NAMALWA (cell line): Measurements from ENCODE around the gene EBP.
A peak's percentile ranks its signal among the peaks of the same experiment; 100 is the strongest.
"Not testable (repeated sequence)": the region's sequence is repeated elsewhere in the genome, so short reads cannot be mapped to it uniquely, and the experiment has no call there.

Source experiments
- DNase-seq: peaks from one replicate; pipeline ENCODE4 v3.0.0-alpha.2; 2015; ENCODE audit warnings: low spot score

The EBP gene

DNA sequence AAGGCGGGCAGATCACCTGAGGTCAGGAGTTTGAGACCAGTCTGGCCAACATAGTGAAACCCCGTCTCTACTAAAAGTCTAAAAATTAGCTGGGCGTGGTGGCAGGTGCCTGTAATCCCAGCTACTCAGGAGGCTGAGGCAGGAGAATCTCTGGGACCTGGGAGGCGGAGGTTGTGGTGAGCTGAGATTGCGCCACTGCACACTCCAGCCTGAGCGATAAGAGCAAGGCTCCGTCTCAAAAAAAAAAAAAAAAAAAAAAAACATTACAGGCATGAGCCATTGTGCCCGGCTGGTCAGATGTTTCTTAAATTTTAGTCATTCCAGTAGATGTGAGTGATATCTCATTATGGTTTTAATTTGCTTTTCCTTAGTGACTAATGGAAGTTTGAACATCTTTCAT, 4.2 kb downstream of the EBP start:
- not testable (repeated sequence) for DNase-seq

DNA sequence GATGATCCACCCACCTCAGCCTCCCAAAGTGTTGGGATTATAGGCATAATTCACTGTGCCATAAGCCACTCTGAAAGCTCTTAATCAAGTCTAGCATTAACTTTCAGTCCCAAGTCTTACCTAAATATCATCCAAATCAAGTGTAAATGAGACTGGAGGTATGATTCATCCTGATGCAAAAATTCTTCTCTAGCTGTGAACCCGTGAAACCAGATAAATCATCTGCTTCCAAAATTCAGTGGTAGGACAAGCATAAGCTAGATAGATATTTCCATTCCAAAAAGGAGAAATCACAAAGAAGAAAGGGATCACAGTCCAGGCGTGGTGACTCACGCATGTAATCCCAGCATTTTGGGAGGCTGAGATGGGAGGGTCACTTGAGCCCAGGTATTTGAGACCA, 9.1 kb downstream of the EBP start:
- no peak for DNase-seq

DNA sequence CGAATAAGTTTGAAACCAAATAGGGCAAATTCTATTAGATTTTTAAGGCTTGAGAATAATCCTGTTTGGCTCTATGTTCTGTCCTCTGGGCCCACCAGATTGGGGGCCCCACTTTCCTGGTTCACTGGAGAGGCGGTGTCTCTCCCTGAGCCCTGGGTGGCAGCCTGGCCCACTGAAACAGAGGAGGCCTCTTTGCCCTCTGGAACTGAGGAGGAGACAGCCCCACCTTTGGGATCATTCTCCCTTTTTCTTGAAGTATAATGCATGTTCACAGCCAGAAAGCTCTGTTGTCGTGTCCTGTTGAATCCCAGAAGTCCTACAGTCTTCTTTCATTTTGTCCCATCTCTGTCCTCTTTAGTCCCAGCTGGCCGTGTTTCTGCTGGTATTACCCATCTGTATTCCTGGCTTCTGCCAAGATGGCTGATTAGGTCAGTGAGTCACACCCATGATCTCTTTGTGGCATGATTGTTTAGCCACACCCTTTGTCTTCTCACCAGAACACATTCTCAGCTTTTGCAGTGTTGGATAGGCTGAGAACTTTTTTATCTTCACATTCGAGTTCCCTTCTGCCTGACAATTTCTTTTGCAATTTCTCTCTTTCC, 9.9 kb downstream of the EBP start:
- DNase-seq, result no peak

DNA sequence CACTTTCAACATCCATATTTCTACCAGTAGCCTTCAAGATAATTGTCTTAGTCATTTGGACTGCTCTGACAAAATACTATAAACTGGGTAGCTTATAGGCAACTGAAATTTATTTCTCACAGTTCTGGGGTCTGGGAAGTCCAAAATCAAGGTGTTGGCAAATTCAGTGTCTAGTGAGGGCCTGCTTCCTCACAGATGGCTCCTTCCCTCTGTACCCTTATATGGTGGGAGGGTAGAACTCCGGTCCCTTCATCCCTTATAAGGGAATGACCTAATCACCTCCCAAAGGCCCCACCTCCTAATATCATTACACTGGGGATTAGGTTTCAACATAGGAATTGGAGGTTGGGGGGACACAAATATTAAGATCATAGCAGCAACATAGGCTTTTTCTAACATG, 10.6 kb downstream of the EBP start:
- DNase-seq, result no peak

DNA sequence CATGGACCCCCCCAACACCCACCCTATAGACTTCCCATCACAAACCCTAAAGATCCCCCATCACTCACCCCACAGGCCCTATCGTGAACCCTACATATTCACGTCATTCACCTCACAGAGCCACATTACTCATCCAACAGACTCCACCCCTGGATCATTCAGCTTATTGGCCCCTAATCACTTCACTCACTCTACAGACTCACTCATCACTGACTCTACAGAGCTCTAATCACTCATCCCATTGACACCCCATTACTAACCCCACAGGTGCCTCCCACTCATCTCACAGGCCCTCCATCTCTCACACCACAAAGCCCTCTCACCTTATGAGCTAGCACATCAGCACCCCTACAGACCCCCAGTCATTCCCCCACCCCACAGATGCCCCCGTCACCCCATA, 11.6 kb downstream of the EBP start:
- DNase-seq, result no peak

DNA sequence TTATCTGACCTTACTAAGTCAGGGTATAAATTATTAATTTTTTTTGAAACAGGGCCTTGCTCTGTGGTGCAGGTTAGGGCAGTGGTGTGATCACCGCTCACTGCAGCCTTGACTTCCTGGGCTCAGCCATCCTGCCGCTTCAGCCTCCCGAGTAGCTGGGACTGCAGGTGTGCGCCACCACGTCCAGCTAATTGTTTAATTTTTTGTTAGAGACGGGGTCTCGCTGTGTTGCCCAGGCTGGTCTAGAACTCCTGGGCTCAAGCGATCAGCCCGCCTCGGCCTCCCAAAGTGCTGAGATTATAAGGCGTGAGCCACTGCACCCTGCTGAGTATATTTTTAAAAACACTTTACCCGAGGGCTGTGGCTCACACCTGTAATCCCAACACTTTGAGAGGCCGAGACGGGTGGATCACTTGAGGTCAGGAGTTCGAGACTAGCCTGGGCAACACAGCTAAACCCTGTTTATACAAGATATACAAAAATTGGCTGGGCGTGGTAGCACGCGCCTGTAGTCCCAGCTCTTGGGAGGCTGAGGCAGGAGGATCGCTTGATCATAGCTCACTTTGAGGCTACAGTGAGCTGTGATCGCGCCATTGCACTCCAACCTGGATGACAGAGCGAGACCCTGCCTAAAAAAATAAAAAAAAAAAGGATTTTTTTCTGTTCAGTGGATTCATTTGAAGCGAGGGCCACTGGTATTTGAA, 17.2 kb downstream of the EBP start:
- DNase-seq, result no peak

DNA sequence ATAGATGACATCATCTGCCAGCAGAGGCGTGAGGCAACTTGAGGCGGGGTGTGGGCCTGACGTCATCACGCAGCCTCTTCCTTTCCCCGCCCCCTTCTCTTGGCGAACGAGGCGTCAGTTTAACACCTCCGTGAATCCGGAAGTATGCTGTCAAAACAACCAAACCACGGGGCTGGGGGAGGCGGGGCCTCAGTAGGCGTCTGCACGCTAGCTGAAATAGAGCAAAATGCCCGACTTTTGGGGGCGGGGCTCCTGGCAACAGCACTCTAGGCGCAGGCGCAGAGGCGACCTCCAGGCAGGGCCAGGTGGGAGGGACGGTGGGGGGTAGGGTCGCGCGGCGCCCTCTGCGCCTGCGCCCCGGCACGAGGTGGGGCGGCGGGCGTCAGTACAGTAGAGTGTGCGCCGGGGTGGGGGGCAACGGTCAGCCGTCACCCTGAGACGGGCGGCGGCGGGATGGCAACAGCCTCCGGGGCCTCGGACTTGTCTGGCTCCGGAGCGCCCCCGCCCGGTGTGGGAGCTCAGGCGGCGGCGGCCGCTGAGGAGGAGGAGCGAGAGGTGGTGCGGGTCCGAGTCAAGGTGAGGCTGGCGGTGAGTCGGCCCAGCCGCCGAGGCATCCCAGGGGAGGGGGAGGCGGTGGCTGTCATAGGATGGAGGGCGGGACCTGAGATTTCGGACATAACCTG, 17.9 kb downstream of the EBP start, which contains the start of gene TBC1D25:
TSS of gene TBC1D25 (plus strand) at position 370 of the 683 bp plus-strand sequence. CDS start at position 454, 84 bp downstream.
- peak; percentile 97 for DNase-seq

DNA sequence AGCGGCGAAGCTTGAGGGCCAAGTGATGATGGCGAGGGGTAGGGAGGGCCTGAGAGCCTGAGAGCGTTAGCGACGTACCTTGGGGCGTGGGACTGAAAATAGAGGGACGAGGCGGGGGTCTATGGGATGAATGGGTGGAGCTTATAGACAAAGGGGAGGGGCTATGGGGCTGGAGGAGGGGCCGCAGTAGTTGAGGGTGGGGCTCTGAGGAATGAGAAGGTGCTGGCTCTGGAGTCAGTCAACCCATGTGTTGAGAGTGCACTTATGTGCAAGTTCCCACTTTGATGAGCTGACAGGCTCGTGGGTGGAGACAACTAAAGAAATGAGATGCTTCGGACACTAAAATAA, 18.4 kb downstream of the EBP start:
- no peak for DNase-seq

DNA sequence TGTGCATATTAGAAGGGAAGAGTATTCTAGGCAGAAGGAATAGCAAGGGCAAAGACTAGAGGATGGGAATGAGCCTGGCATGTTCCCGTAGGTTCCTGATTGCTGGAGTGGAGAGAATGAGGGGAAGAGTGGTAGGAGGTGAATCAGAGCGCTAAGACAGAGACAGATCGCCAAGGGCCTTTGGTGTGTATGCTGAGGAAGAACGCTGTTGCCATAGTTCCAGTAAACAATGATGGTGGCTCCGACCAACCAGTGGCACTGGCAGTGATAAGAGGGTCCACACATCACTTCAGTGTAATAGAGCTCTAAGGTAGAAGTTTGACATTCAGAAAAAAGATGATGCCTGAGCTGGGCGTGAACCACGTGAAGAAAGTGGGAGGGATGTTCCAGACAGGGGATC, 18.9 kb downstream of the EBP start:
- DNase-seq, result no peak

DNA sequence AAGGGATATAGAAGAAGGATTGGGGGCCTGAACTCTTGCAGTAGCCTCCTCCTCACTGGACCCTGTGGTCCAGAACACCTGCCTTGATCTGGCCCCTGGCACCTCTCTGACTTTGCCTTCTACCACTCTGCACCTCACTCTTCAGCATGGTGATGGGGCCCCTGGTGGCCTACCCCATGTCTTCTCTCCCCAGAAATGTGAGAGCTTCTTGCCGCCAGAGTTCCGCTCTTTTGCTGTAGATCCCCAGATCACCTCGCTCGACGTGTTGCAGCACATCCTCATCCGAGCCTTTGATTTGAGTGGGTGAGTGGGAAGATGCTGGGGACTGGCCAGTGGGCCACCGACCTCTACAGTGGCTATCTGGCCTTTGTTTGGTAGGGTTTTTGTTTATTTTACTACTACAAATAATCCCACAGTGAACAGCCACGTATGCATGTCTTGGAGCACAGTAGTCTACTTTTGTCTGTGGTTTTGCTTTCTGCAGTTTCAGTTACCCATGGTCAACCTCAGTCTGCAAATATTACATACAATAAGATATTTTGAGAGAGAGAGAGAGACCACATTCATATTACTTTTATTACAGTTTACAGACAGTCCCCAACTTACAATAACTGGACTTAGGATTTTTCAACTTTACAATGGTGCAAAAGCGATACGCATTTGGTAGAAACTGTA, 19.7 kb downstream of the EBP start:
- DNase-seq, result no peak

DNA sequence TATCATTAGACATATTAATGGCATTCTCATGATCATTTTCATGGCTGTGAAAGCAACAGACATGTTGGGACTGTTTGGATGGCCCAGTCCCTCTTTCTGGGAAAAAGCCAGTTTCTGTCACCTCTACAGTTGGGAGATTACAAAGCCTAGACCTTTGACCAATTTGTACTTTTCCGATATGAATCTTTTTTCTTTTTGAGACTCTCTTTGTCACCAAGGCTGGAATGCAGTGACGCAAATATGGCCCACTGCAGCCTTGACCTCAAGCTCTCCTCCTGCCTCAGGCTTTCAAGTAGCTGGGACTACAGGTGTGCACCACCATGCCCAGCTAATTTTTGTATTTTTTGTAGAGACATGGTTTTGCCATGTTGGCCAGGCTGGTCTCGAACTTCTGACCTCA, 27.3 kb downstream of the EBP start:
- no peak for DNase-seq

DNA sequence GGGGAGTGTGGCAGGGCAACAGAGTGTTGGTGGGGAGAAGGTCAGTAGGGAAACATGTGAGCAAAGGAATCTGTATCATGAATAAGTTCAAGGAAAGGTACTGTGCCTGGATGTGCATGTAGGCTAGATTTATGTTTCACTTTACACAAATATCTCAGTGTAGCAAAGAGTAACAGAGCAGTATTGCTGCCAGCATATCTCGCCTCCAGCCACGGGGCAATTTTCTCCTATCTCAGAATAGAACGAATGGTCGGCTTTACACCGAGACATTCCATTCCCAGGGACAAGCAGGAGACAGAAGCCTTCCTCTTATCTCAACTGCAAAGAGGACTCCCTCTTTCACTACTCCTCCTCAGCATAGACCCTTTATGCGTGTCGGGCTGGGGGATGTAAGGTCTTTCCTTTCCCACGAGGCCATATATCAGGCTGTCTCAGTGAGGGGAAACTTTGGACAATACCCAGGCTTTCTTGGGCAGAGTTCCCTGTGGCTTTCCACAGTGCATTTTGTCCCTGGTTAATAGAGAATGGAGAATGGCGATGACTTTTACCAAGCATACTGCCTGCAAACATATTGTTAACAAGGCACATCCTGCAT, 34.2 kb downstream of the EBP start:
- not testable (repeated sequence) for DNase-seq

DNA sequence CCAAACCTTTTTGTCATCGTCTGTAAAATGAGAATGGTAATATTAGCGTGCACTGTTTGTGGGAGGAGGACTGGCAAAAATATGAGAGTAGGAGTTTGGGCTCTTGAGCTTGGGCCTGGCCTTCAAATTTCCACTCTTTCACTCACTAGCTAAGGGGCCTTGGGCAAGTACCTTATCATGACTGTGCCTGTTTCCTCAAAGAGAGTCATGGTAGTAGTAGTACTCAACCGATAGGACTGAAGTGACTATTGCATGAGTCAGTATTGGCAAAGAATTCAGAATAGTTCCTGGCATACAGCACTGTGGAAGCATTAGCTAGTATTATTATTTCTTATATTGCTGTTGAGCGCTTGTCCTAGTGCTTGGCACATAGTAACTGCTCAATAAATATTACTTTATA, 36.7 kb downstream of the EBP start:
- no peak for DNase-seq

DNA sequence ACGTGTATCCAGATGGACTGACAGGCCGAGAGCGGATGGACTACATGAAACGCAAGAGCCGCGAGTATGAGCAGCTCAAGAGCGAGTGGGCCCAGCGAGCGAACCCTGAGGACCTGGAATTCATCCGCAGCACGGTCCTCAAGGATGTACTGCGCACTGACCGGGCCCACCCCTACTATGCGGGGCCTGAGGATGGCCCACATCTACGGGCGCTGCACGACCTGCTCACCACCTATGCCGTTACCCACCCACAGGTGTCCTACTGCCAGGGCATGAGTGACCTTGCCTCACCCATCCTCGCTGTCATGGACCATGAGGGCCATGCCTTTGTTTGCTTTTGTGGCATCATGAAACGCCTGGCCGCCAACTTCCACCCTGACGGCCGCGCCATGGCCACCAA, 38.0 kb downstream of the EBP start:
- no peak for DNase-seq

DNA sequence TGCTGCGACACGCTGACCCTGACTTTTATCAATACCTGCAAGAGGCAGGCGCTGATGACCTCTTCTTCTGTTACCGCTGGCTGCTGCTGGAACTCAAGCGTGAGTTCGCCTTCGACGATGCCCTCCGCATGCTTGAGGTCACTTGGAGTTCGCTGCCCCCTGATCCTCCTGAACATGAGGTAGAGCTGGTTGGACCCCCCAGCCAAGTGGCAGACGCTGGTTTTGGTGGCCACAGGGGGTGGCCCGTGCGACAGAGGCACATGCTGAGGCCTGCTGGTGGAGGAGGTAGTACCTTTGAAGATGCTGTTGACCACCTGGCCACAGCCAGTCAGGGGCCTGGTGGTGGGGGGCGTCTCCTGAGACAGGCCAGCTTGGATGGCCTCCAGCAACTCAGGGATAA, 38.4 kb downstream of the EBP start:
- DNase-seq, result no peak

DNA sequence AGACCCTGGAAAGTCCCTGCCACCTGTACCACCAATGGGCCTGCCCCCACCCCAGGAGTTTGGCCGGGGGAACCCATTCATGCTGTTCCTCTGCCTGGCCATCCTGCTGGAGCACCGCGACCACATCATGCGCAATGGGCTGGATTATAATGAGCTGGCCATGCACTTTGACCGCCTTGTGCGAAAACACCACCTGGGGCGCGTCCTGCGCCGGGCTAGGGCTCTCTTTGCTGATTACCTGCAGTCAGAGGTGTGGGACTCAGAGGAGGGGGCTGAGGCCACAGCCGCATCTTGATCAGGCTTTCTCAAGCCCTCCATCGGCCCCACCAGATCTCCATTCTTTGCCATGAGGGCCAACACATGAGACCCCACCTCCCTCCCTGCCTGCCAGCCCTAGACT, 39.1 kb downstream of the EBP start:
- no peak for DNase-seq

DNA sequence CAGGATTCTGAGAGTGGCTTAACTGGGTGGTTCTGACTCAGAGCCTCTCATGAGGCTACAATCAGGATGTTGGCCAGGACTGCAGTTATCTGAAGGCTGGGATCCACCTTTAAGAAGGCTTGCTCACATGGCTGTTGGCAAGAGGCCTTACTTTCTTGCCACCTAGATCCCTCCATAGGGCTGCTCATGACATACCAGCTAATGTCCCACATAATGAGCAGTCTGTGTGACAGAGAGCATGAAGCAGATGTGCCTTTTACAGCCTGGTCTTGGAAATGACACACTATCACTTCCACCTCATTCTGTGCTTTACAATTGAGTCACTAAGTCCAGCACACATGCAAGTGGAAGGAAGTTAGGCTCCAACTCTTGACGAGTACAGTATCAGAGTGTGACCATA, 48.4 kb downstream of the EBP start:
- no peak for DNase-seq

DNA sequence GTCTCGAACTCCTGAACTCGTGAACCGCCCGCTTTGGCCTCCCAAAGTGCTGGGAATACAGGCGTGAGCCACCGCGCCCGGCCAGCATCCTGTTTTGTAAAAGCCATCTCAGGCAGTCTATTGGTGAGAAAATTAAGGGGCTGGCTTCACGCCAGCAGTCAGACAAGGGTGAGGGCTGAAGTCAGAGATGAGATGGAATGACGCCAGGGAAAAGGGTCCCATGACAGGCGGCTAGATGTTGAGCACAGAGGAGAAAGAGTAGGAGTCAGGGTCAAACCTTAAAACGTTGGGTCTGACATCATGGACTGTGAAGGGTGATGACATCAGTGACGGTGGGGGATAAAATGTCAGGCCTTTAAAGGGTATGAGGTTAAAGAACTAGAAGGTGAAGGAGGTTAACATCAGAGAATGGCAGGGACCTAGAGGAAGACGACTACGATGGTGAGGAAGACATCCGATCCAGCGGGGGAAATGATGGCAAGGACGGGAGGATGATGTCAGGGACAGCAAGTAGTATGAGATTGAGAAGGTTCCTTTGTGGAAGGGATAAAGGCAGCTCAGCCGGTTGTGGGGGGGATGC, 52.2 kb downstream of the EBP start:
- DNase-seq, result no peak

DNA sequence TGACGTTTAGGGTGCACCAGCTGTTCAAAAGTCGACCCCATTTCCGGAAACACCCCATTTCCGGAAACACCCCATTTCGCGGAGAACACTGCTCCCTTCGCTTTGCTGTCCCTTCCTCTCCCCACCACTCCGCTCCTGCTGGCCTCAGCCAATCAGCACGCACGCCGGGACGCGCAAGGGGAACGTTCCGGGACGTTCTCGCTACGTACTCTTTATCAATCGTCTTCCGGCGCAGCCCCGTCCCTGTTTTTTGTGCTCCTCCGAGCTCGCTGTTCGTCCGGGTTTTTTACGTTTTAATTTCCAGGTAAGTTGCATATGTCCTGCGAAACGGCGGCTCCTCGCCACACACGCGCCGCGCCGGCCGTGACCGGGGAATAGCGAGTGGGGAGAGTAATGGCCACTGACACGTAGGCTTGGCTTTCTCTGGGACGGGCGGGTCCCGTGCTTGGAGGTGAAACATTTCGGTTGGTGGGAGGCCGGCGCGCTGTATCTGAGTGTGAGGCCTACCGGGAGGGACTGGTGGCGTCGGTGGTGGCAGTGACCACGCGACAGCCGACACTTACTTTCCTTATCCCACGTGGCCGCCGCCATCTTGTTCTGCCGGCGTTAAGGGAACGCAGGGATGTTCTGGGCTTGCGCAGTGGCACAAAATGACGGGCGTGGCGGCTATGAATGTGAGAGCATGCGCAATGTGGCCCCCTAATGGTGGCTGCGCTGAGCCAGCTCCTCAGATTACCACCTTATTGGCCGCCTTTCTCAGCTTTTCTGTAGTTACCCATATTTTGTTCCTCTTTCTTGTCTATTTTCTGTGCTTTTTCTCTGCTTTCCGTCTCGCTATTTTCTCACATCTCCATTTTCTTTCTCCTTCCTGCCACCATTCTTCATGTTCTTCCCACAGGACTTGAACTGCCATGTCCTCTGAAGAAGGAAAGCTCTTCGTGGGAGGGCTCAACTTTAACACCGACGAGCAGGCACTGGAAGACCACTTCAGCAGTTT, 53.0 kb downstream of the EBP start, which contains the start of gene RBM3:
TSS of gene RBM3 (plus strand) at position 215 of the 997 bp plus-strand sequence. CDS start at position 912, 697 bp downstream.
- peak; percentile 94 for DNase-seq

DNA sequence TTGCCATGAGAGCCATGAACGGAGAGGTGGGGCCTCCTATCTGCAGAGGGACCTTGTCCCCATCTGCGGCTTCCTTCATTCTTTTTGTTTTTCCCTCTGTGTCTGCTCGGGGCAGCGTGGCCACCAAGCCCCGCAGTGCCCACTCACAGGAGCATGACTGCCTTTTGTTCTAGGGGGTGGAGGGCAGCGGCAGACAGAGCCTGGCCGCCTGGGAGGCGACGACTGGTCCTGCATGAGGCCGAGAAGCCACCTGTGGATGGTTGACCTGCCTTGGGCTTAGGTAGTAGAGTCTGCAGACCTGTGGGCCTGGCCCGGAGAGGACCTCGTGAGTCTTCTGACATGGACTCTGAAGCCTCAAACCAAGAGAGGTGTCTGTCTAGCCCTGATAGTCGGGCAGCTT, 54.0 kb downstream of the EBP start:
- no peak for DNase-seq

DNA sequence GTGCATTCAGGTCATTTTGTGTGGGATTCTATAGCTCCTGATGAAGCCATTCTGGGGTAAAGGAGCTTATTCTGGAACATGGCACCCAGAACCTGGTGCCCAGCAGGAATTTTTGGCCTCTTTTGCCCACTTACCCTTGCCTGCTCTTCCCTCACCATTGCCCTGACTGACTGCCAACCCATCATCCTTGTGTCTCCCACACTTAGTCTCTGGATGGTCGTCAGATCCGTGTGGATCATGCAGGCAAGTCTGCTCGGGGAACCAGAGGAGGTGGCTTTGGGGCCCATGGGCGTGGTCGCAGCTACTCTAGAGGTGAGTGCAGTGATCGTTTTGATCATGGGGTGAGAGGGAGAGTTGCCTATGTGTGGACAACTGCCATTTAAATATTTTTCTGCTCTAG, 54.5 kb downstream of the EBP start:
- DNase-seq, result no peak
